HEK293T (cell line): Measurements from ENCODE around the gene RALB.

ENCODE experiments used
- ARNT ChIP-seq: fragments of 450-650 bp; IDR thresholded peaks from 2 replicates; pipeline ENCODE4 v1.6.1; 2017; ENCODE audit warnings: mild to moderate bottlenecking
- BHLHE40 ChIP-seq: fragments of 450-650 bp; IDR thresholded peaks from 2 replicates; pipeline ENCODE4 v1.6.1; 2016; ENCODE audit warnings: mild to moderate bottlenecking, moderate library complexity, borderline replicate concordance
- ELF4 ChIP-seq: fragments of 450-650 bp; IDR thresholded peaks from 2 replicates; pipeline ENCODE4 v1.6.1; 2017; ENCODE audit warnings: antibody characterized with exemption
- FOXA1 ChIP-seq: fragments of 450-650 bp; IDR thresholded peaks from 2 replicates; pipeline ENCODE4 v1.6.1; 2016; ENCODE audit warnings: mild to moderate bottlenecking
- FOXK2 ChIP-seq: fragments of 450-650 bp; IDR thresholded peaks from 2 replicates; pipeline ENCODE4 v1.6.1; 2016; ENCODE audit warnings: mild to moderate bottlenecking
- FOXM1 ChIP-seq: fragments of 450-650 bp; IDR thresholded peaks from 2 replicates; pipeline ENCODE4 v1.6.1; 2017; ENCODE audit warnings: mild to moderate bottlenecking, borderline replicate concordance
- HDGF ChIP-seq: fragments of 450-650 bp; IDR thresholded peaks from 2 replicates; pipeline ENCODE4 v1.6.1; 2017; ENCODE audit warnings: antibody characterized with exemption, borderline replicate concordance
- SP1 ChIP-seq: fragments of 450-650 bp; IDR thresholded peaks from 2 replicates; pipeline ENCODE4 v1.6.1; 2017
- SUZ12 ChIP-seq: fragments of 450-650 bp; IDR thresholded peaks from 2 replicates; pipeline ENCODE4 v1.6.1; 2016; ENCODE audit warnings: mild to moderate bottlenecking
- ZNF384 ChIP-seq: fragments of 450-650 bp; IDR thresholded peaks from 2 replicates; pipeline ENCODE4 v1.6.1; 2016
- TF ChIP-seq, protein P1 (sequence below): fragments of 450-650 bp; IDR thresholded peaks from 2 replicates; pipeline ENCODE4 v1.6.1; 2016

DNA sequence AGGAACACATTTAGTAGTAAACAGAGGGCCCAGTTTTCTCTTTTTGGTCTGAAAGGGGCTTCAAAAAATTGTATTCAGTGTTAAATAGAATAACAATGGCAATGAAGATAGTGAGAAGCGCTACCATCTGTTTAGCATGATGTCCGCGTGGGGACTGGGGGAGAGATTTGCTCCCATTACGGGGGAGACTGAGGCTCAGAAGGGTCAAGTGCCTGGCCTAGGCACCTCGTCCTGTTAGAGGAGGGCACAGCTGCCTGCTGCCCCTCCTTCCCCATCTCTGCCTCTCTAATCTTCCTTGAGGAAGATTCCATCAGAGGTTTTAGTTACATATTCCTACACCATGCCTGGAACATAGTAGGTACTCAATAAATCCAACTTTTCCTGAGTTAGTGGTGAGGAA lies 19.4 kb upstream of the RALB start:
- TF ChIP-seq SP1 (no peak), FOXM1 (no peak), ARNT (no peak), ZNF384 (no peak), SUZ12 (no peak), FOXK2 (no peak), BHLHE40 (no peak), HDGF (no peak), ELF4 (no peak), FOXA1 (no peak)
- TF ChIP-seq, protein P1, sequence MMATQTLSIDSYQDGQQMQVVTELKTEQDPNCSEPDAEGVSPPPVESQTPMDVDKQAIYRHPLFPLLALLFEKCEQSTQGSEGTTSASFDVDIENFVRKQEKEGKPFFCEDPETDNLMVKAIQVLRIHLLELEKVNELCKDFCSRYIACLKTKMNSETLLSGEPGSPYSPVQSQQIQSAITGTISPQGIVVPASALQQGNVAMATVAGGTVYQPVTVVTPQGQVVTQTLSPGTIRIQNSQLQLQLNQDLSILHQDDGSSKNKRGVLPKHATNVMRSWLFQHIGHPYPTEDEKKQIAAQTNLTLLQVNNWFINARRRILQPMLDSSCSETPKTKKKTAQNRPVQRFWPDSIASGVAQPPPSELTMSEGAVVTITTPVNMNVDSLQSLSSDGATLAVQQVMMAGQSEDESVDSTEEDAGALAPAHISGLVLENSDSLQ, result no peak
